Activated CD8-positive, alpha-beta T cell treated with anti-CD3 and anti-CD28 coated beads, Interleukin-2, amount 10 ng/mL, durations not matched to agents 7 days and 5 days (primary cell): Measurements from ENCODE around the gene SARDH. TPM values are rescaled to one million over a fixed set of nuclear protein-coding genes. Genes with fewer than 3 reads are reported as not detected.

Experiments
- ATAC-seq: fragments of 150-1000 bp; cut with Tn5 transposase; one replicate; pipeline ENCODE4 v1.10.0; 2021; ENCODE audit warnings: moderate library complexity
- CTCF ChIA-PET: fragments of 350-600 bp; sonication (Branson Sonifier 250); formaldehyde crosslinking; loops from one replicate; lab custom pipeline; 2021; ENCODE audit warnings: antibody characterized with exemption; lab: Charles Lee
- POLR2A ChIA-PET: fragments of 350-600 bp; sonication (Branson Sonifier 250); formaldehyde crosslinking; loops from one replicate; lab custom pipeline; 2021; ENCODE audit warnings: antibody characterized with exemption; lab: Charles Lee
- DNase-seq: peaks from one replicate; pipeline ENCODE4 v3.0.0-alpha.2; 2020
- H3K27ac Mint-ChIP-seq: one replicate; pipeline ENCODE4 v1.8.0; 2021; ENCODE audit warnings: mild to moderate bottlenecking, mixed read lengths
- H3K27me3 Mint-ChIP-seq: one replicate; pipeline ENCODE4 v1.8.0; 2021; ENCODE audit warnings: low read depth, mixed read lengths
- H3K36me3 Mint-ChIP-seq: one replicate; pipeline ENCODE4 v1.8.0; 2021; ENCODE audit warnings: low read depth, mixed read lengths
- H3K4me1 Mint-ChIP-seq: one replicate; pipeline ENCODE4 v1.8.0; 2021; ENCODE audit warnings: low read depth, mixed read lengths
- H3K4me3 Mint-ChIP-seq: one replicate; pipeline ENCODE4 v1.8.0; 2021; ENCODE audit warnings: mild to moderate bottlenecking, mixed read lengths
- H3K9me3 Mint-ChIP-seq: one replicate; pipeline ENCODE4 v1.8.0; 2022; ENCODE audit warnings: mixed read lengths; ENCODE audit not compliant: insufficient read depth
- total RNA-seq, 2 experiments: library from RNA; stranded (reverse); gene quantifications; one replicate each; pipeline ENCODE4 v1.2.3, GENCODE V29; 2021

SARDH gene
- total RNA-seq, 2 experiments from 2014 or later = 3.0 to 3.4 TPM

DNA sequence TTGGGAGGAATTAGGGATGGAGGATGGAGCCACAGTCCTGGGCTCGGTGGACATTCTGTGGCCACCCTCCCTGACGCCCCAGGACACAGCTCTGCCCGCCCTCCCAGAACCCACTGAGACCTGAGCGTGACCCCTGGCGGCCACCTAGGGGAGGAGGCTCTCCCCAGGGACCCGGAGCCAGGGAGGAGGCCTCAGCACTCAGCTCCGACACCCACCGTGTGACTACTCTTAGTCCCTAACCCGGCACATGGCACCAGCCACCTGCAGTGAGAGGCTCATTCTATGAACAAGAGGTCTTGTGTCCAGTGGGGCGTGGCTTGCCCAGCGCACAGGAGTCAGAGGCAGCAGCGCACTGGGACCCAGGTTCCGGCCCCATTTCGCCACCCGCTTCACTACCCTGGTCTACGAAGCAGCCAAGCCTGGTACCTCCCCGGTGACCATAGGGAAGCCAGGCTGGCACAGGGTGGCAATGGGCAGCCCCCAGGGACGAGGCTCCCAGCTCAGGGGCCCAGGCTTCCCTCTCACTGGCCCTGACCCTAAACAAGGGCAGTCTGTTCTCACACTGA, 10.2 kb downstream of the SARDH start:
- no peak for ATAC-seq

DNA sequence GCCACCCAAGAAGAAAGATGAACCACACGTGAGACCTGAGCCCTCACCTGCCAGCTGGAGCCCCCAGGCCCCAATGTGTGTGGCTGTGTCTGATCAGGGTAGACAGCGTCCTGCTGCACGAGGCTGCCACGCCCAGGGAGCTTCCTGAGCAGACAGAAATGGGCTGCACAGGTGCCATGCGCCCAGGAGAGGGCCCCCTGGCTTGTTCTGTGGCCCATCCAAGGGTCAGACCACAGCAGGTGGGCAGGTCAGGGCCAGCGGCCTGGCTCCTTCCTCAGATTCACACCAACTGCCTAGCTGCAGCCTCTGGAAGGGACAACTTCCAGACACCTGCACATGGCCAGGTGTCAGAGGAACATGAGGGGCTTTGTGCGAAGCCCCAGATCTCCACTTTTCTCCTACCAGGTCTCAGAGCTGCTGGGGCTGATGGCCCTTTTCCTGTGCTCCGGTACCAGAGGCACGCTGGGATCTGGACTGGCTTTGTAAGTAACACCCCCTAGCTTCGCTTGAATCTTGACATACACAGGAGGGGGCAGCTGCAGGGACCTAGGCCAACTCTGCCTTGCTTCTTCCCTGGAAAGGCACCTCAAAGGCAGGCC, 10.8 kb downstream of the SARDH start:
- H3K4me3 Mint-ChIP-seq = no peak overlapping the region
- POLR2A ChIA-PET = interaction anchor here (0.6 to 1.3 kb wide), 6 partner anchors 10 to 267 kb away, joined by 3 to 4 read pairs (median 3); partner anchors contain the start of gene SARDH
- CTCF ChIA-PET = interaction anchor here (0.7 to 3.0 kb wide), 17 partner anchors 11 to 321 kb away, joined by 3 to 19 read pairs (median 5); partner anchors contain the start of gene SARDH
- H3K27ac Mint-ChIP-seq = no peak overlapping the region
- H3K27me3 Mint-ChIP-seq = peaks cover 11% of the 10 kb centered on the region
- H3K4me1 Mint-ChIP-seq = peaks cover 9% of the 10 kb centered on the region
- ATAC-seq = peak; percentile 41
- DNase-seq = no peak
- no peaks in the 10 kb centered on the region for H3K9me3 Mint-ChIP-seq
- no peaks in the 10 kb centered on the region for H3K36me3 Mint-ChIP-seq

More for the DNA sequence above, 10.2 kb downstream of the SARDH start:
- H3K27me3 Mint-ChIP-seq = peaks cover 11% of the 10 kb centered on the region
- DNase-seq = no peak
- ChIA-PET POLR2A (interaction anchor here (0.6 to 1.3 kb wide), 5 partner anchors 11 to 266 kb away, joined by 3 to 4 read pairs (median 3); no protein-coding TSS in a partner anchor), CTCF (interaction anchor here (1.1 to 3.0 kb wide), 9 partner anchors 11 to 266 kb away, joined by 3 to 19 read pairs (median 8); partner anchors contain the start of gene SARDH)
- H3K9me3 Mint-ChIP-seq = no peaks in the 10 kb centered on the region
- H3K4me1 Mint-ChIP-seq = peaks cover 9% of the 10 kb centered on the region
- no peak overlapping the region for H3K27ac Mint-ChIP-seq
- no peaks in the 10 kb centered on the region for H3K36me3 Mint-ChIP-seq
- H3K4me3 Mint-ChIP-seq = no peak overlapping the region

DNA sequence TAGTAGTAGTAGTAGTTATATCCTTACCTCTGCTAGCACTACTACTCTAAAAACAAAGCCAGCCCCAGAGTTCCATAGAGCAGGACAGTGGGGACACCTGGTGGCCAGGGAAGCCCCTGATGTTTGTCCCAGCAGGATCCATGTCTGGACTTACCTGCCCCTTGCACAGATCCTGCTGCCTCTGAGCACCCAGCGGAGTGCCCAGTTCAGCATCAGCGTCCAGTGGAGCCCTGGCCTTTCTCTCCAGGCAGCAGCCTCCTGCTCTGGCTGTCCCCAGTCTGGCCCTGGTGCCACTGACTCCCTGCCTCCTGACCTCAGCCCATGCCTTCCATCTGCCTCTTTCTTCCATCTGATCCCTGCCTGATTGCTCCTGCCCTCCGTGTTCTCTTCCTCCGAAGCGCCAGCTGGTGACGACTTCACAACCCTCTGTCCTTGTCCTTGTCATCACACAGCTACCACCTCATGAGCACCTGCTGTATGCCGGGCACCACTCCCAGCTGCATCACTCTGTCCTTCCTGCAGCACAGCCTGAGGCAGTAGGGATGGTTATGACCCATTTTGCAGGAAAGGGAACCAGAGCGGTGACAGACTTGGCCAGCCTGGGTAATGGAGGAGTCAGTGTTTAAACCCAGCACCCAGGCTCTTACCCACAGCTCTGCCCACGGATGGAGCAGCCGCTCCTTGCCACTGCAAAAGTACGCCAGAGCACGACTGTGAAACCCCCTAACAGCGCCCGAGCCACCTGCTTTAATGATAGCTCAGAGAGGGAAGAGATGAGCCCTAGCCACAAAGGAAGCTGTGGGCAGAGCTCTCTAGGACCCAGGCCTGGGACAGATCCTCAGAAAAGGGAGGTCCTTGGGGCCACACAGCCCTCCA, 11.5 kb downstream of the SARDH start:
- POLR2A ChIA-PET = interaction anchor here (0.8 to 1.3 kb wide), 4 partner anchors 11 to 43 kb away, joined by 3 to 4 read pairs (median 3); partner anchors contain the start of gene SARDH
- peaks cover 11% of the 10 kb centered on the region for H3K27me3 Mint-ChIP-seq
- H3K4me1 Mint-ChIP-seq = peaks cover 9% of the 10 kb centered on the region
- peak; percentile 72 for ATAC-seq
- H3K36me3 Mint-ChIP-seq = no peaks in the 10 kb centered on the region
- no peaks in the 10 kb centered on the region for H3K9me3 Mint-ChIP-seq
- DNase-seq = peak; percentile 70
- no peak overlapping the region for H3K4me3 Mint-ChIP-seq
- CTCF ChIA-PET = interaction anchor here (0.7 to 3.0 kb wide), 17 partner anchors 12 to 321 kb away, joined by 3 to 19 read pairs (median 5); partner anchors contain the start of gene SARDH
- no peak overlapping the region for H3K27ac Mint-ChIP-seq

DNA sequence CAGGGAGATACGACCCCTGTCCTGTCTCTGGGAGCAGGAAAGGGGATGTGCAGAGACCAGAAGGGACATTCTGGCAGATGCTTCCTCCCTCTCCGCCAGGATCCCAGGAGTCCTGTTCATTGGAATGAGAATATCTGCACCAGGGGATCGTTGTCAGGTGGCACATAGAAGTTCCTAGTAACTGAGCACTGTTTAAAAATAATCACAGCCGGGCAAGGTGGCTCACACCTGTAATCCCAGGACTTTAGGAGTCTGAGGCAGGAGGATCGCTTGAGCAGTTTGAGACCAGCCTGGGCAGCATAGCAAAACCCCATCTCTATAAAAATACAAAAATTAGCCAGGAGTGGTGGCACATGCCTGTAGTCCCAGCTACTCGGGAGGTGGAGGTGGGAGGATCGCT, 12.3 kb downstream of the SARDH start:
- peaks cover 9% of the 10 kb centered on the region for H3K4me1 Mint-ChIP-seq
- POLR2A ChIA-PET = no interaction called here
- CTCF ChIA-PET = interaction anchor here (2.0 to 2.8 kb wide), 3 partner anchors 69 to 268 kb away, joined by 7 to 19 read pairs (median 10); no protein-coding TSS in a partner anchor
- H3K9me3 Mint-ChIP-seq = no peaks in the 10 kb centered on the region
- DNase-seq = no peak
- H3K27me3 Mint-ChIP-seq = peaks cover 15% of the 10 kb centered on the region
- no peak overlapping the region for H3K4me3 Mint-ChIP-seq
- no peaks in the 10 kb centered on the region for H3K36me3 Mint-ChIP-seq
- H3K27ac Mint-ChIP-seq = no peak overlapping the region
- ATAC-seq = no peak

DNA sequence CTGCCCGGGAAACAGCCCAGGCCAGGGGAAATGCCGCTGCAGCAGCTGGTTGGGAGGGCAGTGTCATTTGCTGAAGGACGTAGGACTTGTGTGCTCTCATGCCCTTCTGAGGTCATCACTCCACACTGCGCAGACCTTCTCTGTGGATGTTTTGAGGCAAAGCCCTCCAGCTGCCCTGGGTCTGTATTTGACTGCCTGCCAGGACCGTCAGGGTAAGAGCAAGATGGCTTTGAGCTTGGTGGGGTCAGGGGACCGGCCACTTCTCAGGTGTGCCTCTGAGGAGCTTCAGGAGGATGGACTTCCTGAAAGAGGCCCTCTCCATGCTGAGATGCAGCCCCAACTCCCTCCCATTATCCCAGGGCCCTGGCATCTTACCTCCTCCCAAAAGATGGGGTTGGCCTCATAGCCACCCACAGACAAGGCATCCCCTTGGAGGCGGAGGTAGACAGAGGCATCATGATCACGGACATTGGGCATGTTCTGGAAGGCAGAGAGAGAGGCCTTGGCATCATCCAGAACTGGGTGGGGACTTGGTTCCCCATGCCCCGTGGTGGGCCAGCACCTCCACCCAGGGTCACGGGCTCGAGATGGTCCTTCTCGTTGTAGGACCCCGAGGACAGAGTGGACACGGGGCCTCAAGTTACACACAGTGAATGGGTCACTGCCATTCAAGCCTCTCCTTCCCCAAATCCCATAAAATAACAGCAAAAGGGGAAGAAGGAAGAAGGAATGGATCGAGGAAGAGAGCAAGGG, 19.4 kb downstream of the SARDH start:
- no peak overlapping the region for H3K4me3 Mint-ChIP-seq
- no peaks in the 10 kb centered on the region for H3K9me3 Mint-ChIP-seq
- CTCF ChIA-PET = no interaction called here
- DNase-seq = no peak
- H3K27me3 Mint-ChIP-seq = peaks cover 6% of the 10 kb centered on the region
- POLR2A ChIA-PET = no interaction called here
- H3K4me1 Mint-ChIP-seq = peaks cover 3% of the 10 kb centered on the region
- no peak overlapping the region for H3K27ac Mint-ChIP-seq
- ATAC-seq = no peak
- no peaks in the 10 kb centered on the region for H3K36me3 Mint-ChIP-seq

DNA sequence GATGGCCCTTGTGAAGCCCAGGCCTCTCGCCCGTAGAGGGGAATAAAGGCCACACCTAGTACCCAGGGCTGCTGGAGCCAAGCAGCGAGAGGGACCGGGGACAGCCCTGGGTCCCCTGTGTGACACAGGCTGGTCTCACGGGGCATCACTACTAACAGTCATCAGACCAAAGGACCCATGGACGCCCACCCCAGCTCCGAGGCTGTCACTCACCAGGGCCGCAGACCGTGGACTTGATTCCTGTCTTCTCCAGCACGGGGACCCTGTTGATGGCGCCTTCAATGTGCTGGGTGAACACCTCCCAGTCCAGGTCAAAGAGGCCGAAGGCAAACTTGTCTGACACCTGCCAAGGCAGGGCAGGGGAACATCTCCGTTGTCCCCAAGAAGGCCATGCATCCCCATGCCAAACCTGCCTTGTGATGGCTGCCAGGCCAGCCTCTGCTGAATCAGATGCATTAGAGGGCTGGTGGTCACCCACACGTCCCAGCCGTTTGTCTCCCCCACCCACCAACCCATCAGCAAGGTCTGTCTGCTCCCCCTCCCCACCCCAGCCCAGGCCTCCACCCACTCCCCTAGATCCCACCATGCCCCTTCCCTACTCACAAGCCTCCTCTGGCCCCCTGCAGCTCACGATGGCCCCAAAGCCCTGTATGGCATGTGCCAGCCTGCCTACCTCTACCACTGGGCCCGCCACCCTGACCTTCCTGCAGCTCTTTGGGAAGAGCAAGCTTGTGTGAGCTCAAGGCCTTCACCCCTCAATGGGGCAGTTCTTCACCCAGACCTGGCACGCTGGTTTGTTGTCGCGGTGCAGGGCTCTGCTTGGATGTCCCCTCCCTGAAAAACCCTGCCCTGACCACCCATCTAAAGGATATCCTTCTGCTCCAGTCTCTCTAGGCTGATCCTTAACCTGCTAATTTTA, 20.8 kb downstream of the SARDH start:
- no peak overlapping the region for H3K27ac Mint-ChIP-seq
- DNase-seq (no peak), ATAC-seq (no peak)
- peaks cover 4% of the 10 kb centered on the region for H3K27me3 Mint-ChIP-seq
- no peaks in the 10 kb centered on the region for H3K9me3 Mint-ChIP-seq
- no peaks in the 10 kb centered on the region for H3K36me3 Mint-ChIP-seq
- CTCF ChIA-PET = interaction anchor here (0.9 to 5.1 kb wide), 2 partner anchors 113 to 183 kb away, joined by 3 to 26 read pairs; partner anchors contain the start of gene ADAMTSL2
- no peak overlapping the region for H3K4me3 Mint-ChIP-seq
- POLR2A ChIA-PET = no interaction called here
- peaks cover 3% of the 10 kb centered on the region for H3K4me1 Mint-ChIP-seq

DNA sequence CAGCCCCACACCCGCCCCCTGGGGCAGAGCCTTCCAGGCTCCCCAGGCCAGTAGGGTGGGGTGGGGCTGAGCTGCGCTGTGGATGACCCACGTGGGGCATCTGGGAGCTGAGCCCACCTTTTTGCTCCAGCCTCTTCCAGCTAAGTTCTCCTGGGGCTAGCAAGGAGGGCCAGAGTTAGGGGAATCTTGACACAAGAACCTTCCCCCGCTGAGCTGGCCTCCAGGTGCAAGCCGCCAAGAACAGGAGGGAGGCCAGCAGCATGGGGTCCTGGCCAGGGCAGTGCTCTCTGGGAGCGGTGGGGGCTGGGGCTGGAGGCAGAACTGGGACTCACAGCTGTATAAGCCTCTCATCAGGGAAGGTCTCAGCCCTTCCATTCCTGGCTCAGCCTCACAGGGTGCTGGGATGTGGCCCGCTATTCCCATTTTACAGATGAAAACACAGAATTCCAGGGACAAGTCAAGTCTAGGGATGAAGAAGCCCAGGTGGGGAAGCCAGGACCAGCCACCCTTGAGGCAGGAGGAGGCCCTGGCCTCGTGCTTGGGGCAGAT, 21.5 kb downstream of the SARDH start:
- DNase-seq (no peak), ATAC-seq (no peak)
- ChIA-PET POLR2A (no interaction called here), CTCF (interaction anchor here (0.9 to 5.1 kb wide), 3 partner anchors 33 to 182 kb away, joined by 3 to 26 read pairs (median 3); partner anchors contain the start of gene ADAMTSL2)
- Mint-ChIP-seq H3K4me3 (no peak overlapping the region), H3K9me3 (no peaks in the 10 kb centered on the region), H3K27ac (no peak overlapping the region), H3K4me1 (peaks cover 3% of the 10 kb centered on the region), H3K27me3 (peaks cover 4% of the 10 kb centered on the region), H3K36me3 (no peaks in the 10 kb centered on the region)

DNA sequence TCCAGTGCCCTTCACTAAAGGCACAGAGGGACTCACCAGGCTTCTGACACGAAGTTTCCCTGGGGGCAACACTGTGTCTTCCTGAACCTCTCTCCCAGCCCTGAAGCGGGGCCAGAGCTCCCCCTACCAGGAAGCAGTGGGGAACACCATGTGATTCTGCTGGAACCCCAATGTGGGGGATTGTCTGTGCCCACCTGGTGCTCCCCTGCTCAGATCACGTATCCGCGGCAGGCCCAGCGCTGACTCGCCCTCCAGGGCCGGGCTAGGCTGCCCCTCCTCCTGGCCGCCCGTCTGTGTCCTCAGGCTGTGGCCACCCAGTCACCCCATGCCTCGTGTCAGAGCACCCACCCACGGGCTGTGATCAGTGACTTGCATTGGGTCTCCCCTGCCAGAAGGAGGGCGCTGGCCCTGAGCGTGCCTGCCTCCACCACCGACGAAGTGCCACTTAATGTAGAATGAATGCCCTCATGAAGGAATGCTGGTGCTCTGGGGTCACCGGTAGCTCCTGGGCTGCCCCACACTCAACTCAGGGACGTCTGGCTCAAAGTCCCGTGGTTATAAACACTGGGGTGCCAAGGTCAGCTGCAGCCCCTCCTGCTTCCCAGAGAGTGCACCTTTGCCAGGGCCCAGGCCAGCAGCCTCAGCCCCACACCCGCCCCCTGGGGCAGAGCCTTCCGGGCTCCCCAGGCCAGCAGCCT, 22.1 kb downstream of the SARDH start:
- Mint-ChIP-seq H3K27ac (no peak overlapping the region), H3K4me3 (no peak overlapping the region), H3K9me3 (no peaks in the 10 kb centered on the region), H3K36me3 (no peaks in the 10 kb centered on the region), H3K27me3 (peaks cover under 1% of the 10 kb centered on the region), H3K4me1 (peaks cover 3% of the 10 kb centered on the region)
- peak; percentile 49 for DNase-seq
- ChIA-PET CTCF (interaction anchor here (0.9 to 5.1 kb wide), 5 partner anchors 32 to 182 kb away, joined by 3 to 26 read pairs (median 3); partner anchors contain the start of gene ADAMTSL2), POLR2A (no interaction called here)
- ATAC-seq = peak; percentile 63

DNA sequence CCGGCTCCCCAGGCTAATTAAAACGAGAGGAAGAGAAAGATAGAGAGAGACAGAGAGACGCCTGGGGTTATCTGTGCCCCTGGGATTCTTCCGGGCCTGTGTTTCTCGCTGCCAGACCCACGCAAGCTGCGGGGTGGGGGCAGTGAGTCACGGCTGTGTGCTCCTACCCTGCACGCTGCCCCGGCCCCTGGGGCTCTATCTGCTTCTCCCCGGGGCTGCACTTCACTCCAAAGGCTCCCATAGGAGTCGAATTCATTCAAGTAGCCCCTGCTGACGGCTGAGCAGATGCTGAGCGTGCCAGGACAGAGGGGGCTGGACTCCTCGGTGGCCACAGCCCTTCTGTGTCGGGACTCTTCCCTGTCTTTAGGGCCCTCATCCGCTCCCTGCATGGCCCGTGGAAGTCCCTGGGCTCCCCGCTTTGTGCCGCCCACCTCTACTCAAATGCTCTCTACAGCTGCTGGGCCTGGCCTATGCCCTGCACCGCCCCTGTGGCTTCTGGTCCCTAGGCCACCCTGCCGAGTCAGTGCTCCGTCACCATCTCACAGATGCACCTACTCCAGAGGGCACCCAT, 22.8 kb downstream of the SARDH start:
- ATAC-seq (peak; percentile 21), DNase-seq (no peak)
- H3K27ac Mint-ChIP-seq = no peak overlapping the region
- no peak overlapping the region for H3K4me3 Mint-ChIP-seq
- POLR2A ChIA-PET = no interaction called here
- peaks cover 3% of the 10 kb centered on the region for H3K4me1 Mint-ChIP-seq
- H3K9me3 Mint-ChIP-seq = no peaks in the 10 kb centered on the region
- H3K36me3 Mint-ChIP-seq = no peaks in the 10 kb centered on the region
- no peaks in the 10 kb centered on the region for H3K27me3 Mint-ChIP-seq
- CTCF ChIA-PET = interaction anchor here (1.0 to 5.1 kb wide), 5 partner anchors 32 to 172 kb away, joined by 3 to 26 read pairs (median 3); no protein-coding TSS in a partner anchor
